GM12878 (cell line): ENCODE data around the gene ABCA2. TPM values are rescaled to one million over a fixed set of nuclear protein-coding genes. Genes with fewer than 3 reads are reported as not detected.

Experiments used
- BACH1 ChIP-seq: fragments of 450-650 bp; IDR thresholded peaks from 2 replicates; pipeline ENCODE4 v1.6.1; 2017; ENCODE audit warnings: mild to moderate bottlenecking, borderline replicate concordance
- BCL11A ChIP-seq: IDR thresholded peaks from 2 replicates; pipeline ENCODE4 v1.6.1; 2011; ENCODE audit warnings: low read depth, low read length
- BHLHE40 ChIP-seq, 2 experiments: fragments of 450-650 bp in 1 of 2; IDR thresholded peaks; 2 replicates each; pipeline ENCODE4 v1.6.1; 2011 to 2017; ENCODE audit warnings: low read depth in 2 of 2, borderline replicate concordance in 1 of 2, improper control_type of control experiment in 1 of 2, low read length in 1 of 2, mild to moderate bottlenecking in 1 of 2
- CBFB ChIP-seq: IDR thresholded peaks from 2 replicates; pipeline ENCODE4 v1.6.1; 2016; ENCODE audit warnings: antibody characterized with exemption, low read depth
- CEBPB ChIP-seq, 2 experiments: fragments of 150-350 bp in 1 of 2; IDR thresholded peaks; 2 replicates each; pipeline ENCODE4 v1.6.1; 2012 to 2014; ENCODE audit warnings: low read depth in 2 of 2, low read length in 2 of 2, borderline replicate concordance in 1 of 2, inconsistent platforms in 1 of 2
- HDGF ChIP-seq: fragments of 450-650 bp; IDR thresholded peaks from 2 replicates; pipeline ENCODE4 v1.6.1; 2016; ENCODE audit warnings: antibody characterized with exemption
- IRF4 ChIP-seq: IDR thresholded peaks from 2 replicates; pipeline ENCODE4 v1.6.1; 2011; ENCODE audit warnings: low read depth, low read length
- LARP7 ChIP-seq: fragments of 450-650 bp; IDR thresholded peaks from 2 replicates; pipeline ENCODE4 v1.6.1; 2017; ENCODE audit warnings: mild to moderate bottlenecking
- NR2C2 ChIP-seq: IDR thresholded peaks from 2 replicates; pipeline ENCODE4 v1.6.1; 2011; ENCODE audit warnings: borderline replicate concordance, low read depth; ENCODE audit not compliant: control insufficient read depth, insufficient read length
- NR2F1 ChIP-seq: fragments of 450-650 bp; conservative IDR thresholded peaks from 2 replicates; pipeline ENCODE4 v1.6.1; 2017; ENCODE audit warnings: mild to moderate bottlenecking
- PAX8 ChIP-seq: fragments of 450-650 bp; IDR thresholded peaks from 2 replicates; pipeline ENCODE4 v1.6.1; 2017; ENCODE audit warnings: mild to moderate bottlenecking, moderate library complexity
- POLR2AphosphoS2 ChIP-seq: IDR thresholded peaks from 2 replicates; pipeline ENCODE4 v1.6.1; 2011; ENCODE audit warnings: low read depth, mild to moderate bottlenecking, low read length, improper control_type of control experiment, moderate library complexity
- SMARCA5 ChIP-seq: fragments of 450-650 bp; IDR thresholded peaks from 2 replicates; pipeline ENCODE4 v1.6.1; 2017; ENCODE audit warnings: mild to moderate bottlenecking
- STAT1 ChIP-seq: fragments of 450-650 bp; conservative IDR thresholded peaks from 2 replicates; pipeline ENCODE4 v1.6.1; 2014; ENCODE audit warnings: antibody characterized with exemption, mild to moderate bottlenecking
- TCF3 ChIP-seq: IDR thresholded peaks from 2 replicates; pipeline ENCODE4 v1.6.1; 2012; ENCODE audit warnings: low read depth, mild to moderate bottlenecking, low read length, borderline replicate concordance; ENCODE audit not compliant: insufficient read depth
- ZNF207 ChIP-seq: fragments of 450-650 bp; IDR thresholded peaks from 2 replicates; pipeline ENCODE4 v1.6.1; 2014; ENCODE audit warnings: antibody characterized with exemption, mild to moderate bottlenecking, borderline replicate concordance
- ZSCAN29 ChIP-seq: fragments of 450-650 bp; IDR thresholded peaks from 2 replicates; pipeline ENCODE4 v1.6.1; 2017; ENCODE audit warnings: mild to moderate bottlenecking, moderate library complexity
- polyA plus RNA-seq, 11 experiments: library from polyadenylated mRNA; depleted of rRNA in 4 of 11; unstranded in 6 of 11; stranded (reverse) in 5 of 11; fragments of >200 nt; fragmentation: Nextera tagmentation in 4 of 11; fragmentation: Illumina TruSeq in 1 of 11; extraction: Ambion mirVana in 4 of 11; extraction: Trizol in 1 of 11; gene quantifications; 1 replicate in 1 of 11; 2 replicates in 10 of 11; pipeline versions ENCODE4 v1.2.1 to v1.2.3, GENCODE V29; 2011 to 2016; ENCODE audit warnings: inconsistent platforms in 2 of 11, missing spikeins in 2 of 11, low read depth in 1 of 11
- total RNA-seq, 4 experiments: library from RNA; depleted of rRNA in 3 of 4; stranded (reverse); fragments of >200 nt in 3 of 4; fragmentation: Illumina TruSeq in 1 of 4; extraction: Trizol in 1 of 4; gene quantifications; 2 replicates each; pipeline versions ENCODE4 v1.2.1 to v1.2.3, GENCODE V29; 2013 to 2021
- TF ChIP-seq, protein P1 (sequence below): IDR thresholded peaks from 2 replicates; pipeline ENCODE4 v1.6.1; 2012; ENCODE audit warnings: mild to moderate bottlenecking, low read depth, low read length
- TF ChIP-seq, protein P2 (sequence below): IDR thresholded peaks from 2 replicates; pipeline ENCODE4 v1.6.1; 2011; ENCODE audit warnings: low read depth, low read length, improper control_type of control experiment, borderline replicate concordance
- TF ChIP-seq, protein P3 (sequence below): fragments of 450-650 bp; IDR thresholded peaks from 2 replicates; pipeline ENCODE4 v1.6.1; 2017; ENCODE audit warnings: mild to moderate bottlenecking, moderate library complexity
- TF ChIP-seq, protein P4 (sequence below): fragments of 450-650 bp; IDR thresholded peaks from 2 replicates; pipeline ENCODE4 v1.6.1; 2016; ENCODE audit warnings: mild to moderate bottlenecking

Gene ABCA2
- total and polyA plus RNA-seq, 10 of the 15 experiments (the other 5 are each of a cell fraction or from before 2014, with no cell fraction given), result 0.13 to 2.6 (median 0.71) TPM; not detected in 2

DNA sequence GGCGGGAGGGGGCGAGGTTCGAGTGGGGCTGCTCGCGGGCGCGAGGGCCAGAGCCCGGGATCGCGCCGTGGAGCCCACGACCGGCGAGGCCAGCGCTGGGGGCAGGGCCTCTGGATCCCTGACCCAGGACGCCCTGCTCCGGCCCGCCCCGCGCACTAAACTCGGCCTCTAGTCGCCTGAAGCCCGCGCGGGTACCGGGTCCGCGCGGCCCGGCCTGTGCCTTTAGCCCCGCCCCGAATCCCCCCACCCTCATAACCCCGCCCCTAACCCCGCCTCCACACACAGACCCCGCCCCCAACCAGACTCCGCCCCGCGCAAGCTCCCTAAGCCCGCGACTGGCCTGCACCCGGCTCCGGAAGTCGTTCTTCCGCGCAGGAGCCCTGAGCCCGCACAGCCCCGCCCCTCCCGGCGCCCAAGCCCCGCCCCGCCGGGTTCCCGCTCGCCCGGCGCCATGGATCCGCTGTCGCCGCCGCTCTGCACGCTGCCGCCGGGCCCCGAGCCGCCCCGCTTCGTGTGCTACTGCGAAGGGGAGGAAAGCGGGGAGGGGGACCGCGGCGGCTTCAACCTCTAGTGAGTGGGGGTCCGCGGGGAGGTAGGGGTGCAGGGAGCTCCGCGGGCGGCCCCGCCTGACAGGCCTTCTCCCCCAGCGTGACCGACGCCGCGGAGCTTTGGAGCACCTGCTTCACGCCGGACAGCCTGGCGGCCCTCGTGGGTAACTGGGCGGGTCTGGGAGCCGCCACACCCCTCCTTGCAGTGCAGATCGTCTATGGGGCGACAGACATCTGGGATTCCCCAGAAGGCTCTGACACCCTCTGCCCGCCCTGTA is 35.8 kb downstream of the ABCA2 start, which contains the start of gene PAXX (continued):
- TF ChIP-seq, protein P1, sequence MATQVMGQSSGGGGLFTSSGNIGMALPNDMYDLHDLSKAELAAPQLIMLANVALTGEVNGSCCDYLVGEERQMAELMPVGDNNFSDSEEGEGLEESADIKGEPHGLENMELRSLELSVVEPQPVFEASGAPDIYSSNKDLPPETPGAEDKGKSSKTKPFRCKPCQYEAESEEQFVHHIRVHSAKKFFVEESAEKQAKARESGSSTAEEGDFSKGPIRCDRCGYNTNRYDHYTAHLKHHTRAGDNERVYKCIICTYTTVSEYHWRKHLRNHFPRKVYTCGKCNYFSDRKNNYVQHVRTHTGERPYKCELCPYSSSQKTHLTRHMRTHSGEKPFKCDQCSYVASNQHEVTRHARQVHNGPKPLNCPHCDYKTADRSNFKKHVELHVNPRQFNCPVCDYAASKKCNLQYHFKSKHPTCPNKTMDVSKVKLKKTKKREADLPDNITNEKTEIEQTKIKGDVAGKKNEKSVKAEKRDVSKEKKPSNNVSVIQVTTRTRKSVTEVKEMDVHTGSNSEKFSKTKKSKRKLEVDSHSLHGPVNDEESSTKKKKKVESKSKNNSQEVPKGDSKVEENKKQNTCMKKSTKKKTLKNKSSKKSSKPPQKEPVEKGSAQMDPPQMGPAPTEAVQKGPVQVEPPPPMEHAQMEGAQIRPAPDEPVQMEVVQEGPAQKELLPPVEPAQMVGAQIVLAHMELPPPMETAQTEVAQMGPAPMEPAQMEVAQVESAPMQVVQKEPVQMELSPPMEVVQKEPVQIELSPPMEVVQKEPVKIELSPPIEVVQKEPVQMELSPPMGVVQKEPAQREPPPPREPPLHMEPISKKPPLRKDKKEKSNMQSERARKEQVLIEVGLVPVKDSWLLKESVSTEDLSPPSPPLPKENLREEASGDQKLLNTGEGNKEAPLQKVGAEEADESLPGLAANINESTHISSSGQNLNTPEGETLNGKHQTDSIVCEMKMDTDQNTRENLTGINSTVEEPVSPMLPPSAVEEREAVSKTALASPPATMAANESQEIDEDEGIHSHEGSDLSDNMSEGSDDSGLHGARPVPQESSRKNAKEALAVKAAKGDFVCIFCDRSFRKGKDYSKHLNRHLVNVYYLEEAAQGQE, result no peak
- TF ChIP-seq TCF3, result 0 out of 2 replicates have a peak, but pooled peaks have one; percentile 54
- TF ChIP-seq CEBPB (IDR thresholded peaks at IDR 0.05; ENCODE audit: borderline replicate concordance in 1 of 2, low read depth in 2 of 2, low read length in 2 of 2), result no peak
- no peak for TF ChIP-seq STAT1
- TF ChIP-seq, protein P2, sequence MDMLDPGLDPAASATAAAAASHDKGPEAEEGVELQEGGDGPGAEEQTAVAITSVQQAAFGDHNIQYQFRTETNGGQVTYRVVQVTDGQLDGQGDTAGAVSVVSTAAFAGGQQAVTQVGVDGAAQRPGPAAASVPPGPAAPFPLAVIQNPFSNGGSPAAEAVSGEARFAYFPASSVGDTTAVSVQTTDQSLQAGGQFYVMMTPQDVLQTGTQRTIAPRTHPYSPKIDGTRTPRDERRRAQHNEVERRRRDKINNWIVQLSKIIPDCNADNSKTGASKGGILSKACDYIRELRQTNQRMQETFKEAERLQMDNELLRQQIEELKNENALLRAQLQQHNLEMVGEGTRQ, result no peak
- TF ChIP-seq NR2F1, result peak; percentile 19; the same call in 1 of the 2 replicates
- TF ChIP-seq CBFB, result no peak
- TF ChIP-seq, protein P3, sequence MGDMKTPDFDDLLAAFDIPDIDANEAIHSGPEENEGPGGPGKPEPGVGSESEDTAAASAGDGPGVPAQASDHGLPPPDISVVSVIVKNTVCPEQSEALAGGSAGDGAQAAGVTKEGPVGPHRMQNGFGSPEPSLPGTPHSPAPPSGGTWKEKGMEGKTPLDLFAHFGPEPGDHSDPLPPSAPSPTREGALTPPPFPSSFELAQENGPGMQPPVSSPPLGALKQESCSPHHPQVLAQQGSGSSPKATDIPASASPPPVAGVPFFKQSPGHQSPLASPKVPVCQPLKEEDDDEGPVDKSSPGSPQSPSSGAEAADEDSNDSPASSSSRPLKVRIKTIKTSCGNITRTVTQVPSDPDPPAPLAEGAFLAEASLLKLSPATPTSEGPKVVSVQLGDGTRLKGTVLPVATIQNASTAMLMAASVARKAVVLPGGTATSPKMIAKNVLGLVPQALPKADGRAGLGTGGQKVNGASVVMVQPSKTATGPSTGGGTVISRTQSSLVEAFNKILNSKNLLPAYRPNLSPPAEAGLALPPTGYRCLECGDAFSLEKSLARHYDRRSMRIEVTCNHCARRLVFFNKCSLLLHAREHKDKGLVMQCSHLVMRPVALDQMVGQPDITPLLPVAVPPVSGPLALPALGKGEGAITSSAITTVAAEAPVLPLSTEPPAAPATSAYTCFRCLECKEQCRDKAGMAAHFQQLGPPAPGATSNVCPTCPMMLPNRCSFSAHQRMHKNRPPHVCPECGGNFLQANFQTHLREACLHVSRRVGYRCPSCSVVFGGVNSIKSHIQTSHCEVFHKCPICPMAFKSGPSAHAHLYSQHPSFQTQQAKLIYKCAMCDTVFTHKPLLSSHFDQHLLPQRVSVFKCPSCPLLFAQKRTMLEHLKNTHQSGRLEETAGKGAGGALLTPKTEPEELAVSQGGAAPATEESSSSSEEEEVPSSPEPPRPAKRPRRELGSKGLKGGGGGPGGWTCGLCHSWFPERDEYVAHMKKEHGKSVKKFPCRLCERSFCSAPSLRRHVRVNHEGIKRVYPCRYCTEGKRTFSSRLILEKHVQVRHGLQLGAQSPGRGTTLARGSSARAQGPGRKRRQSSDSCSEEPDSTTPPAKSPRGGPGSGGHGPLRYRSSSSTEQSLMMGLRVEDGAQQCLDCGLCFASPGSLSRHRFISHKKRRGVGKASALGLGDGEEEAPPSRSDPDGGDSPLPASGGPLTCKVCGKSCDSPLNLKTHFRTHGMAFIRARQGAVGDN, result peak; percentile 80
- no peak for TF ChIP-seq BCL11A
- no peak for TF ChIP-seq IRF4
- TF ChIP-seq PAX8, result no peak
- no peak for TF ChIP-seq NR2C2
- TF ChIP-seq BACH1, result peak; percentile 68; the same call in 1 of the 2 replicates
- TF ChIP-seq LARP7, result peak; percentile 82
- peak; percentile 72 for TF ChIP-seq SMARCA5
- 0 out of 2 replicates have a peak, but pooled peaks have one; percentile 42 for TF ChIP-seq ZNF207
- TF ChIP-seq BHLHE40 (IDR thresholded peaks at IDR 0.05; ENCODE audit: borderline replicate concordance in 1 of 2, low read depth in 2 of 2, low read length in 1 of 2), result peak in 1 of 2 experiments; percentile 68; a peak in 2 of 4 replicates
- TF ChIP-seq, protein P4, sequence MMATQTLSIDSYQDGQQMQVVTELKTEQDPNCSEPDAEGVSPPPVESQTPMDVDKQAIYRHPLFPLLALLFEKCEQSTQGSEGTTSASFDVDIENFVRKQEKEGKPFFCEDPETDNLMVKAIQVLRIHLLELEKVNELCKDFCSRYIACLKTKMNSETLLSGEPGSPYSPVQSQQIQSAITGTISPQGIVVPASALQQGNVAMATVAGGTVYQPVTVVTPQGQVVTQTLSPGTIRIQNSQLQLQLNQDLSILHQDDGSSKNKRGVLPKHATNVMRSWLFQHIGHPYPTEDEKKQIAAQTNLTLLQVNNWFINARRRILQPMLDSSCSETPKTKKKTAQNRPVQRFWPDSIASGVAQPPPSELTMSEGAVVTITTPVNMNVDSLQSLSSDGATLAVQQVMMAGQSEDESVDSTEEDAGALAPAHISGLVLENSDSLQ, result peak; percentile 40
- no peak for TF ChIP-seq ZSCAN29
- peak; percentile 56; the same call in 1 of the 2 replicates for TF ChIP-seq HDGF
- 0 out of 2 replicates have a peak, but pooled peaks have one; percentile 26 for TF ChIP-seq POLR2AphosphoS2
